Activated naive CD4-positive, alpha-beta T cell treated with Interleukin-2 at 50 U/mL for 16 hours (primary cell): Measurements from ENCODE around the gene SNX6.
A peak's percentile ranks its signal among the peaks of the same experiment; 100 is the strongest.
"Not testable (repeated sequence)": the region's sequence is repeated elsewhere in the genome, so short reads cannot be mapped to it uniquely, and the experiment has no call there.

Experiments
- DNase-seq: peaks from one replicate; pipeline ENCODE4 v3.0.0-alpha.2; 2020

The SNX6 gene

DNA sequence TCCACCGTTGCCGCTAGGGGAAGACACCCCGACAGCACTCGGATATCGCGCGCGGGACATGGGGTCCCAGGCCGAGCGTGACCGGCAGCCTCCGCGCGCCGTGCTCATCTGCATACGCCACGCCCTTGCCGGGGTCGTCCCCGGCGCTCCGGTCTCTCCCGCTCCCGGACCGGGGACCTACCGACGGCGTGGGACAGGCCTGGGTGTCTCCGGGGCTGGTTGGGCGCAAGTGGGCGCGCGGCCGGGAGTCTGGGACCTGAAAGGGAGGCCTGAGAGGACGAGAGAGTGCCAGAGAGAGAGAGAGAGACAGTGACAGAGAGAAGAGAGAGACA, 73.5 kb downstream of the SNX6 start:
- not testable (repeated sequence) for DNase-seq

DNA sequence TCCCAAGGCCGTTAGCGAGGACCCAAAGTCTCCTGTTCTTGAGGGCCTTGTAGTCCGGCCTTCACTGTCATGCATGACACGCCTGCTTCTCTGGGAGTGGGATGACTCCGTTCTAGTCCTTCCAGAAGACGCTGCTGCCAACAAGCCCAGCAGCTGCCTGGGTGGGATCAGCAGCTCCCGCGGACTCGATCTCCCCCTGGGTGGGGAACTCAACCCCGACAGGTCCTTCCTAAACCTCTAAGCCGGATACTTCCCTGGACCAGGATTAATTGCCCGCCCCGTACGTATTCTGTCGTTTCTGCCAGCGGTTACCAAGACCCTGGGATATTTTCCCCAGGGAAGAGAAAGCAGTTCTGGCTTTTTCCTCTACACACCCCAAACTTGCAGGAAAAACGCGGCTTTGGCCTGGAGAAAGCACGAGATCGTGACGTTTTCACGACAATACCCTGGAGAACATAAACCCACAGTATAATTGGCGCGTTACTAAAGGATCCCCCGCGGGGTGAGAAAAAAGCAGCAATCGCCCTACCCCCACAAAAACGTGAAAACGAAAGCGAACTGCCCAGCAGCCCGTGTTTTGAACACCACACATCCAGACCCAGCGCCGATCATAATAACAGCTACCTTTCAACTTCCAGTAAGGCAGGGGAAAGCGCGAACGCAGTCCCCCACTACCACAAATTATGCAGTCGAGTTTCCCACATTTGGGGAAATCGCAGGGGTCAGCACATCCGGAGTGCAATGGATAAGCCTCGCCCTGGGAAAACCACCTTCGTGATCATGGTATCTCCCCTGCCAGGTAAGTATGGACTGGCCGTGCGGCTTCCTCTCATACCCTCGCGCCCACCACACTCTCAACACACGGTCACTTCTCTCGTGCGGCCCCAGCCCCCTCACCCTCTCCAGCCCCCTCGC, 74.1 kb downstream of the SNX6 start:
- DNase-seq, result not testable (repeated sequence)

DNA sequence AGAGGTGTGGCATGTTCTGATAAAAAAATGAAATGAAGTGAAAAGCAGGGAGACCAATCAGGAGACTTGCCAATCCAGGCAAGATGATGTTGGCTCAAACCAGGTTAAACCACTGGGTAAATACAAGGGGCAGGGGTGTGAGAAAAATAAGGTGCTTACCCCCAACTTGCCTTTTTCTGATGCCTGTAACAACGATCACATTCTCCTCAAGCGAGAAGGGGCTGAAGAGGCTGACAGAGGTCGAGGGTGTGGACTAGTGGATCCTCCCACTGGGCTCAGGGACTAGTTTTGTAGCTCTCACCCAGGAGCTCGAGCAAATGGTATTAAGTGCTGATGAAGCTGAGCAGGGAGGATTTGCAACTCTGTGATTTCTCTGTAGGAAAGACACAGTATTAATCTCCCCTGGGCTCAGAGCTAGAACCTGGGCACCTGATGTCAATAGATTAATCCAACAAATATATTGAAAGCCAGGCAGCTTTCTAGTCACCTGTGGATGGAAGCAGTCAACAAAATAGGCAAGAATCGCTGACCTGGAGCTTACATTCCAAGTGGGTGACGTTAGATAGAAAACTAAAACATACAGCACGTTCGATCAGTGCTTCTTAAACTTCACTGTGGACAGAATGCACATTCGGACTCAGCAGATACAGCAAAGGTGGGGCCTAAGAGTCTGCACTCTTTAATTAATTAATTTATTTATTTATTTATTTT, 75.3 kb downstream of the SNX6 start:
- peak; percentile 21 for DNase-seq

DNA sequence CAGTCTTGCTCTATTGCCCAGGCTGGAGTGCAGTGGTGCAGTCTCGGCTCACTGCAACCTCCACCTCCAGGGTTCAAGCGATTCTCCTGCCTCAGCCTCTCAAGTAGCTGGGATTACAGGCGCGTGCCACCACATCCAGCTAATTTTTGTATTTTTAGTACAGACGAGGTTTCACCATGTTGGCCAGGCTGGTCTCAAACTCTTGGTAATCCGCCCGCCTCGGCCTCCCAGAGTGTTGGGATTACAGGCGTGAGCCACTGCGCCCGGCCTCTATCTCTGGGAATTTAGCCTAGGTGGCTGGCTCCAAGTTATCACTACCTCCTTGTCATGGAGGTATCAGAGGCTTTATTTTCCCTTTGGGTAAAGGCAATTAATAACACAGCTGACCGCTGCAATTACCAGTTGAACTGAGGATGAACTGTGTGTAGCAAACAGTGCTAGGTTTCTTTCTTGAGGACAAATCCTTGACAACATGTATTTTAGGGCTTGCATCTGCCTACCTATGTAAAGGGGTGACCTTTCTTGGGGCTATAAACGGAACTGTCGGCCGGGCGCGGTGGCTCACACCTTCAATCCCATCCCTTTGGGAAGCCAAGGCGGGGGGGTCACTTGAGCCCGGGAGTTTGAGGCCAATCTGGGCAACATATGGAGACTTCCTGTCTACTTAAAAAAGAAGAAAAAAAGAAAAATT, 80.5 kb downstream of the SNX6 start:
- DNase-seq, result not testable (repeated sequence)

DNA sequence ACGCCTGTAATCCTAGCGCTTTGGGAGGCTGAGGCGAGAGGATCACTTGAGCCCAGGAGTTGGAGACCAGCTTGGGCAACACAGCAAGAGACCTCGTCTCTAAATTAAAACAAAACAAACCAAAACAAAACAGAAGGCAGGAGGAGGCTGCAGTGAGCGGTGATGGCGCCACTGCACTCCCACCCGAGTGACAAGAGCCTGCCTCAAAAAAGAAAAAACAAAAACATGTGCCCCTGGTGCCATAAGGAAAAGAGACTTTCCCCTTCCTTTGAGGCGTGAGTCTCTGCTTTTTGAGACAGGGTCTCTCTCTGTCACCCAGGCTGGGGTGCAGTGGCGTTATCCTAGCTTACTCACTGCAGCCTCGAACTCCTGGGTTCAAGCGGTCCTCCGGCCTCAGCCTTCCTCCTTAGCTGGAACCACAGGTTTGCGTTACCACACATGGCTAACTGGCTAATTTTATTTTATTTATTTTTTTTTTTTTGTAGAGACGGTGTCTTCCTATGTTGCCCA, 81.4 kb downstream of the SNX6 start:
- DNase-seq, result no peak

DNA sequence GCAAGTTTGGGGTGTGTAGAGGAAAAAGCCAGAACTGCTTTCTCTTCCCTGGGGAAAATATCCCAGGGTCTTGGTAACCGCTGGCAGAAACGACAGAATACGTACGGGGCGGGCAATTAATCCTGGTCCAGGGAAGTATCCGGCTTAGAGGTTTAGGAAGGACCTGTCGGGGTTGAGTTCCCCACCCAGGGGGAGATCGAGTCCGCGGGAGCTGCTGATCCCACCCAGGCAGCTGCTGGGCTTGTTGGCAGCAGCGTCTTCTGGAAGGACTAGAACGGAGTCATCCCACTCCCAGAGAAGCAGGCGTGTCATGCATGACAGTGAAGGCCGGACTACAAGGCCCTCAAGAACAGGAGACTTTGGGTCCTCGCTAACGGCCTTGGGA, 82.8 kb downstream of the SNX6 start:
- not testable (repeated sequence) for DNase-seq

DNA sequence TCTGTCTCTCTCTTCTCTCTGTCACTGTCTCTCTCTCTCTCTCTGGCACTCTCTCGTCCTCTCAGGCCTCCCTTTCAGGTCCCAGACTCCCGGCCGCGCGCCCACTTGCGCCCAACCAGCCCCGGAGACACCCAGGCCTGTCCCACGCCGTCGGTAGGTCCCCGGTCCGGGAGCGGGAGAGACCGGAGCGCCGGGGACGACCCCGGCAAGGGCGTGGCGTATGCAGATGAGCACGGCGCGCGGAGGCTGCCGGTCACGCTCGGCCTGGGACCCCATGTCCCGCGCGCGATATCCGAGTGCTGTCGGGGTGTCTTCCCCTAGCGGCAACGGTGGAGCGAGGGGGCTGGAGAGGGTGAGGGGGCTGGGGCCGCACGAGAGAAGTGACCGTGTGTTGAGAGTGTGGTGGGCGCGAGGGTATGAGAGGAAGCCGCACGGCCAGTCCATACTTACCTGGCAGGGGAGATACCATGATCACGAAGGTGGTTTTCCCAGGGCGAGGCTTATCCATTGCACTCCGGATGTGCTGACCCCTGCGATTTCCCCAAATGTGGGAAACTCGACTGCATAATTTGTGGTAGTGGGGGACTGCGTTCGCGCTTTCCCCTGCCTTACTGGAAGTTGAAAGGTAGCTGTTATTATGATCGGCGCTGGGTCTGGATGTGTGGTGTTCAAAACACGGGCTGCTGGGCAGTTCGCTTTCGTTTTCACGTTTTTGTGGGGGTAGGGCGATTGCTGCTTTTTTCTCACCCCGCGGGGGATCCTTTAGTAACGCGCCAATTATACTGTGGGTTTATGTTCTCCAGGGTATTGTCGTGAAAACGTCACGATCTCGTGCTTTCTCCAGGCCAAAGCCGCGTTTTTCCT, 83.4 kb downstream of the SNX6 start:
- DNase-seq, result not testable (repeated sequence)

DNA sequence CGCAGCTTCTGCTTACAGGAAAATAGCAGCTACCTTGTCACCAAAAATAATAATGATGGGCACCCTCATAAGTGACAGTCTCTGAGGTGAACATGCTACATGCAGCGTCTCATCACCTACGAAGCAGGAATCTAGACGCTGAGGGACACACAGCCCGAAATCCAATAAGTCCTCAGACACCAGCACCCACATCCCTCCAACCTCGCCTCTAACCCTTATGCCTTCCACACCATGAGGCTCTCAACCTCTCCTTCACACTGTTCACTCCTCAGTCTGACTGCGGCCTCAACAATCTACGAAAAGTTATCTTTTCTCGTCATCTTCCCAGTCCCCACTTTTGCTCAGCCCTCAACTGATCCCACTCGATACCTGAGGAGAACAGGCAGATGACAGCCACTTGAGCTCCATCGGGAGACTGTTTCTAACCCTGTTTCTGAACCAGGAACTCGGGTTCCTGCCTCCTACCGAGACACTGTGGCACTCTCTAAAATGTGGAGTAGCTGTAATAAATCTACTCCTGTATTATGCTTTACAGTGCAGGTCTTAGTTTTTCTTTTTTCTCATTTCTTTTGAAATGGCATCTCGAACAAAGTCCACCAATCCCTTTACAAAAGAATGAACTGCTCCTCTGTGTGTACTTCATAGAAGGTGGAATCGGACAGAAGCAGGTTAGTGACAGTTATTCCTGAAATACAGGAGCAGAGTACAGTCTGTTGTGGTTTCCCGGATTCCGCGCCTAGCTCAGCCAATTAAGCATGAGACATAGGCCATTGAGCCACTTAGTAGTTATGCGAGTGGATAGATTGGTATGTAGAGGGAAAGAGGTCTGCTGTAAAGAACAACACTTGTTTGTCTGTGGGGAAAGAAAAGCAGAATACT, 89.5 kb downstream of the SNX6 start:
- DNase-seq, result not testable (repeated sequence)

DNA sequence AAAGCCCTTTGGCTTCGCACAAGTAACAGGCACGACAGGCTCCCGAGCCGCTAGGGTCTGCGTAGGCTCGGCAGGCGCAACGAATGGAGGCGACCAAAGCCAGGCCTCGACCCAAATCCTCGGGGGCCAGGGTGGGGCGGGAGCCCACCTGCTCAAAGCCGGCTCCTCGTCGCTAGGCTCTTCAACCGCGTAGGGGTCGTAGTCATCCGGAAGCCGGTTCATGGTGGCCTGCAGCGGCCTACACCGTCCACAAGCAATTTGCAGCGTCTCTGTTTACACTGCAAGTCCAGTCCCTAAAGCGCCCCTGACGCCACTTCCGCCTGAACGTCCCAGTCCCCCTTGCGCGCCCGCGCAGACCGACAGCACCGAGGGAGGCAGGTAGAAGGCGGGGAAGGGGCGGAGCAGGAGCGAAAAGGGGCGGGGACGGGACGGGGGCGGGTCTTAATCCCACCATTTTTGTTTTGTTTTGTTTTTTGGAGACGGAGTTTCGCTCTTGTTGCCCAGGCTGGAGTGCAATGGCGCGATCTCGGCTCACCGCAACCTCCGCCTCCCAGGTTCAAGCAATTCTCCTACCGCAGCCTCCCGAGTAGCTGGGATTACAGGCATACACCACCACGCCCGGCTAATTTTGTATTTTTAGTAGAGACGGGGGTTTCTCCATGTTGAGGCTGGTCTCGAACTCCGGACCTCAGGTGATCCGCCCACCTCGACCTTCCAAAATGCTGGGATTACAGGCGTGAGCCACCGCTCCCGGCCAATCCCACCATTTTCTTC, 90.4 kb downstream of the SNX6 start, which contains the start of gene EAPP:
EAPP (minus strand) TSS at position 295 of the 774 bp plus-strand sequence; CDS start at position 222, 73 bp downstream.
- DNase-seq, result peak; percentile 95

DNA sequence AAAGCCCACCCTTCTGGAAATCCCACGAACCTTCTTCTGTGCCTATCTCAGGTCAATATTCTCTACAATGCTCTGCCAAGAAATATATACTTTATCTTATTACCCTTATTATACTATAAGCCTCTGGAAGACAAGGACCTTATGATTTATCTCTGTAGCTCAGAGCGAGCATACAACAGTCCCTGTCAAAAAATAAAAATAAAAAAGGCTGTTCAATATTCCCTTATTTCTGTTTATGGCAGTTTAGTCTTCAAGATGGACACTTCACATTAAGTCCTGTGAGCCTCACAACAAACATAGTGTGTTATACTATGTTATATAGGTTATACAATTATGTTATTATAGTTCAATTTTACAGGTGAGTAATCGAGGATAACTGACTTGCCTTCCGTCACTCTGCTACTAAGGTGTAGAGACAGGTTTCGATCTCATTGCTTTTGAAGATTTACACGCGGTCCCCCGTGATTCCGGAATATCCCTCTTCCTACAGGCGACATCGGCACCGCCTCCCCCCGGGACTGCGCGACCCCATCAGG, 91.0 kb downstream of the SNX6 start:
- DNase-seq, result no peak

DNA sequence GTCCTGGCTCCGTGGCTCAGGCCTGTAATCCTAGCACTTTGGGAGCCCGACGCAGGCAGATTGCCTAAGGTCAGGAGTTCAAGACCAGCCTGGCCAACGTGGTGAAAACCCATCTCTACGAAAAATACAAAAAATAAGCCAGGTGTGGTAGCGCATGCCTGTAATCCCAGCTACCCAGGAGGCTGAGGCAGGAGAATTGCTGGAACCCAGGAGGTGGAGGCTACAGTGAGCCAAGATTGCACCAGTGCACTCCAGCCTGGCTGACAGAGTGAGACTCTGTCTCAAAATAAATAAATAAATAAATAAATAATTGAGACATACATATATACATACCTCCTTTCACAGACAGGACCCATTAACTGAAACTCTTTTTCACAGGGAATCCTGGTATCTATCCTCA, 91.9 kb downstream of the SNX6 start:
- DNase-seq, result not testable (repeated sequence)

DNA sequence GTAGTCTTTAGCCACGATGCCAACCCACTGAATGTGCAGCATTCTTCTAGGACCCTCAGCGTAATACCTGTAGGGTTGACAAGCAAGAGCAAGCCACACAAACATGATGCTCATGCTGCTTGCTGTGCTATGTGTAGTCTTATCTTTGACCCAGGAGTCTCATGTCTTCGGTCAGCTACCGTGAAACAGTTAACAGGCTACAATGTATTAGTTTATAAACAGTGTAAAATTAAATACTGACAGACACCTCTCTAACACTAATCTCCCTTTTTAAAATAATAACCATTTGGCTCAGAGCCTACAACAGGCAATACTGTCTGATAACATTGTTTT, 92.3 kb downstream of the SNX6 start:
- DNase-seq, result no peak

DNA sequence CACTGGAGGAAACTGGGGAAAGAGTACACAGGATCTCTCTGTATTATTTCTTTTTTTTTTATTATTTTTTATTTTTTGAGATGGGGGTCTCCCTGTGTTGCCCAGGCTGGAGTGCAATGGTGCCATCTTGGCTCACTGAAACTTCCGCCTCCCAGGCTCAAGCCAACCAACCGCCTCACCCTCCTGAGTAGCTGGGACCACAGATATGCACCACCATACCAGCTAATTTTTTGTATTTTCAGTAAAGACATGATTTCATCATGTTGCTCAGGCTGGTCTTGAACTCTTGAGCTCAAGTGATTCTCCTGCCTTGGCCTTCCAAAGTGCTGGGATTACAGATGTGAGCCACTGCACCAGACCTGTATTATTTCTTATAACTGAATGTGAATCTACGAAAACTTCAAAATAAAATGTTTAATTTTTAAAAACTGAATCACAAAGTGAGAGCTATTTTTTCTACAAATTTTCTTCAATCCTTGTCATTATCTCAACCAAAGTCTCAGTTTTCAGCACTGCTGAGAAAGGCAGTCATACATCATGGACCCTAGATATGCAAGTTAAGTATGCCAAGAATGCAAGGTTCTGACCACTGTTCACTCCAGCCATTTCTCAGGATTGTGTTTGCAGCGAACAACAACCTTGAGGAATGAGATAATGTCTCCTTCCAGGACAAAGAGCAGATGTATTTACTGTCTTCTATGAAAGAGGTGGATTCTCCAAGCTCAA, 92.8 kb downstream of the SNX6 start:
- DNase-seq, result no peak

DNA sequence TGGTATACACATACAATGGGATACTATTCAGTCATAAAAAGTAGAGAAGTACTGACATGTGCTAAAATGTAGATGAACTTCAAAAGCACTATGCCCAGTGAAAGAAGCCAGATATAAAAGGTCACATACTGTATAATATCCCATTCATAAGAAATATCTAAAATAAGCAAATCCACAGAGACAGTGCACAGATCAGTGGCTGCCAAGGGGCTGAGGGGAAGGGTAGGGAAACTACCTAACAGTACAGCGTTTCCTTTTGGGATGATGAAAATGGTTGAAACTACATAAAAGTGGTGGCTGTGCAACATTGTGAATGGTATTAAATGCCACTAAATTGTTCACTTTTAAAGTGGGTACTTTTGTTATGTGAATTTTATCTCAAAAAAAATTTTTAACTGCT, 102.4 kb downstream of the SNX6 start:
- no peak for DNase-seq

DNA sequence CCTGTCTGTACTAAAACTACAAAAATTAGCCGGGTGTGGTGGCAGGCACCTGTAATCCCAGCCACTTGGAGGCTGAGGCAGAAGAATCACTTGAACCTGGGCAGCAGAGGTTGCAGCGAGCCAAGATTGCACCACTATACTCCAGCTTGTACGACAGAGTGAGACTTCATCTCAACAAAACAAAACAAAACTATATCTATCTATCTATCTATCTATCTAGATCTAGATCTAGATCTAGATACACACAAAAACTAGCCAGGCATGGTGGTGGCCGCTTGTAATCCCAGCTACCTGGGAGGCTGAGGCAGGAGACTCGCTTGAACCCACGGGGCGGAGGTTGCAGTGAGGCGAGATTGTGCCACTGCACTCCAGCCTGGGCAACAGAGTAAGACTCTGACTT, 105.7 kb downstream of the SNX6 start:
- DNase-seq, result not testable (repeated sequence)

DNA sequence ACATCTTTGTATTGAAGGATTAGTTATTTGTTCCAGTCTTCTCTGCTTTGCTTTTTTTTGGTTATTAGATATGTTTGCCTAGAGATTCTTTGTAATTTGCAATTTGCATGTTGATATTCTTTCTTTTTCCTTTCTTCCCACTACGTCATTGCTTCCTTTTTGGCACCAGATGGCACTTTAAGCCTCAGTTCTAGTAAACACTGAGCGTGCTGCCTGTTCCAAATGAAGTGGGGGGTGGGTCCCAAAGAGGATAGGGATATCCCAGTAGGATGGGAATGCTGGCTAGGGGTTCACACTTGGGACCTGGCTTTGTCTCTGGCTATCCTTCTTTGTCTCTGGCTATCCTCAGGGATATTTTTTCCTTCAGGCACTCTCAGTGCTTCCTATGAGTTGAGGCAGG, 107.5 kb downstream of the SNX6 start:
- DNase-seq, result no peak

DNA sequence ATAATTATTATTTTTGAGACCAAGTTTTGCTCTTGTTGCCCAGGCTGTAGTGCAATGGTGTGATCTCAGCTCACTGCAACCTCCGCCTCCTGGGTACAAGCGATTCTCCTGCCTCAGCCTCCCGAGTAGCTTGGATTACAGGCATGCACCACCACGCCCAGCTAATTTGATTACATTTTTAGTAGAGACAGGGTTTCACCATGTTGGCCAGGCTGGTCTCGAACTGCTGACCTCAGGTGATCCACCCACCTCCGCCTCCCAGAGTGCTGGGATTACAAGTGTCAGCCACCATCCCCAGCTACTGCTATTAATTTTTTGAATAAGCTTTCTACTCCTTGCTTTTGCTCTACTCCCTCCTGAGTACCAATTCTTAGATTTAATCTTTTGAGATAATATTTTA, 108.9 kb downstream of the SNX6 start:
- not testable (repeated sequence) for DNase-seq

DNA sequence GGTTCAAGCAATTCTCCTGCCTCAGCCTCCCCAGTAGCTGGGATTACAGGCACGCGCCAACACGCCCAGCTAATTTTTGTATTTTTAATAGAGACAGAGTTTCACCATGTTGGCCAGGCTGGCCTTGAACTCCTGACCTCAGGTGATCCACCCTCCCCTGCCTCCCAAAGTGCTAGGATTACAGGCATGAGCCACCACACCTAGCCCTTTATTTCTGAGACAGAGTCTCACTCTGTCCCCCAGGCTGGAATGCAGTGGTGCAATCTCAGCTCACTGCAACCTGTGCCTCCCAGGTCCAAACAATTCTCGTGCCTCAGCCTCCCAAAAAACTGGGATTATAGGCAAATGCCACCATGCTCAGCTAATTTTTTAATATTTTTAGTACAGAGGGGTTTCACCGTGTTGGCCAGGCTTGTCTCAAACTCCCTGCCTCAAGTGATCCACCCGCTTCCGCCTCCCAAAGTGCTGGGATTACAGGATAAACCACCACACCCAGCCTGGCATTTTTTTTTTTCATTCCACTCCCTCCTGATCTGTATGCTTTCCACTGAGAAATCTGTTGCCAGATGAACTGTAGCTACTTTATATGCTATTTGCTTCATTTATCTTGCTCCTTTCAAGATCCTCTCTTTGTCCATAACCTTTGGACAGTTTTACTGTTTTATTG, 109.5 kb downstream of the SNX6 start:
- DNase-seq, result not testable (repeated sequence)
